Astrocyte (in vitro differentiated cells and primary cell): ENCODE measurements around the gene LANCL1. TPM values are rescaled to one million over a fixed set of nuclear protein-coding genes. Genes with fewer than 3 reads are reported as not detected.
"Not testable (repeated sequence)": the region's sequence is repeated elsewhere in the genome, so short reads cannot be mapped to it uniquely, and the experiment has no call there.

Experiments used
- DNase-seq: peaks from one replicate; pipeline ENCODE4 v3.0.0-alpha.2; 2010; ENCODE audit warnings: low read depth
- FAIRE-seq: peaks from 2 replicates; lab custom pipeline; 2011; peaks lifted over from hg19 to GRCh38; lab: Jason Lieb, UNC
- H2AFZ ChIP-seq: 2 replicates; pipeline ENCODE4 v1.6.0; 2012; ENCODE audit warnings: low read depth, low read length, inconsistent platforms
- H3K27ac ChIP-seq: 2 replicates; pipeline ENCODE4 v1.5.1; 2011; ENCODE audit warnings: low read depth, low read length, inconsistent platforms
- H3K27me3 ChIP-seq: 2 replicates; pipeline ENCODE4 v1.6.0; 2011; ENCODE audit warnings: low read length, inconsistent platforms; ENCODE audit not compliant: insufficient read depth
- H3K36me3 ChIP-seq: 2 replicates; pipeline ENCODE4 v1.5.1; 2011; ENCODE audit warnings: low read length, inconsistent platforms; ENCODE audit not compliant: insufficient read depth
- H3K4me1 ChIP-seq: 2 replicates; pipeline ENCODE4 v1.5.1; 2011; ENCODE audit warnings: low read length, inconsistent platforms; ENCODE audit not compliant: insufficient read depth
- H3K4me2 ChIP-seq: 2 replicates; pipeline ENCODE4 v1.6.0; 2012; ENCODE audit warnings: low read length, inconsistent platforms
- H3K4me3 ChIP-seq: 2 replicates; pipeline ENCODE4 v1.5.1; 2011; ENCODE audit warnings: low read depth, mild to moderate bottlenecking, low read length, inconsistent platforms; ENCODE audit not compliant: insufficient read depth
- H3K79me2 ChIP-seq: 2 replicates; pipeline ENCODE4 v1.6.0; 2012; ENCODE audit warnings: mild to moderate bottlenecking, low read length, inconsistent platforms; ENCODE audit not compliant: insufficient read depth
- H3K9ac ChIP-seq: 2 replicates; pipeline ENCODE4 v1.6.0; 2012; ENCODE audit warnings: mild to moderate bottlenecking, low read length, inconsistent platforms
- H3K9me3 ChIP-seq: 2 replicates; pipeline ENCODE4 v1.5.1; 2012; ENCODE audit warnings: low read depth, mild to moderate bottlenecking, low read length, inconsistent platforms; ENCODE audit not compliant: insufficient read depth
- H4K20me1 ChIP-seq: 2 replicates; pipeline ENCODE4 v1.6.0; 2012; ENCODE audit warnings: low read length, inconsistent platforms; ENCODE audit not compliant: insufficient read depth
- H3K27ac Mint-ChIP-seq: one replicate; pipeline ENCODE4 v1.8.0; 2021; ENCODE audit warnings: mild to moderate bottlenecking, mixed read lengths; ENCODE audit not compliant: unreplicated experiment
- H3K27me3 Mint-ChIP-seq: one replicate; pipeline ENCODE4 v1.8.0; 2021; ENCODE audit warnings: low read depth, mixed read lengths; ENCODE audit not compliant: unreplicated experiment
- H3K36me3 Mint-ChIP-seq: one replicate; pipeline ENCODE4 v1.8.0; 2021; ENCODE audit warnings: low read depth, mixed read lengths; ENCODE audit not compliant: unreplicated experiment
- H3K4me1 Mint-ChIP-seq: one replicate; pipeline ENCODE4 v1.8.0; 2021; ENCODE audit warnings: low read depth, mixed read lengths; ENCODE audit not compliant: unreplicated experiment
- H3K4me3 Mint-ChIP-seq: one replicate; pipeline ENCODE4 v1.8.0; 2021; ENCODE audit warnings: mild to moderate bottlenecking, moderate library complexity, mixed read lengths; ENCODE audit not compliant: unreplicated experiment
- H3K9me3 Mint-ChIP-seq: one replicate; pipeline ENCODE4 v1.8.0; 2021; ENCODE audit warnings: mild to moderate bottlenecking, mixed read lengths; ENCODE audit not compliant: unreplicated experiment
- EZH2 ChIP-seq: IDR thresholded peaks from 2 replicates; pipeline ENCODE4 v1.6.1; 2012; ENCODE audit warnings: mild to moderate bottlenecking, low read length, inconsistent platforms; ENCODE audit not compliant: insufficient read depth
- total RNA-seq: library from RNA; stranded (reverse); gene quantifications from 2 replicates; pipeline ENCODE4 v1.2.1, GENCODE V29; 2021
- TF ChIP-seq, protein P1 (sequence below): IDR thresholded peaks from 2 replicates; pipeline ENCODE4 v1.5.1; 2011; ENCODE audit warnings: low read depth, mild to moderate bottlenecking, inconsistent platforms, low read length, moderate library complexity; ENCODE audit not compliant: insufficient read depth

LANCL1 gene
- total RNA-seq, 1 donor from 2014 or later = 38.3 TPM

DNA sequence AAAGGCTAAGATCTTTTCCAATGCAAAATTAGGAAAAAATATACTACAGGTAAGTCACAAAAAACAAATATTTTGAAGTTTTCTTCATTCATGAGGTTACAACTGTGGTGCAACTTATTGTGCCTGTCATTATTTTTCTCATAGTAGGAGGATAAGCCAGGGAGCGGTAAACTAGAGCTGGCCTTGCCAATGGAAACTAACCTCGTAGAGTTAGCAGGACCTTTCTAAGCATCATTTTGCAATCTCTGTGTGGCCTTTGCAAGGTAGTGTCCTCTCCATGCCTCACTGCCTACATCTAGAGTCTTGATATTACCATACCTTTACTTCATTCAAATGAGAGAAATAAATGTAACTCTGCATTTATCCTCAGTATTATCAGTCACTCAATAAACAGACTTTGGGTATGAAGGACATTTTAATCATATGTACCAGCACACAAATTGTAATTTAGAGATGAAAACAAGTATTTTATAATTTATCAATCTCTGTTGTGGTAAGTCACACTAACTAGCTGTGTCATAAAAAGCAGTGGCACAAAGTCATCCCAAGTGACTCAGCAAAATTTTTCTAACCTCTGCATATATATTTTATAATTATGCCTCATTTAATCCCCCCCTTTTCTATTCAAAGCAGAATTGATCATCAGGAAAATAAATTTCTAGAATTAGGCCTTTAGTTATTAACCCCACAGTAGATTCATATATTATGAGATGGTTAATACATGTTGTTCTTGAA, 47.0 kb downstream of the LANCL1 start:
- TF ChIP-seq EZH2 = no peak
- TF ChIP-seq, protein P1, sequence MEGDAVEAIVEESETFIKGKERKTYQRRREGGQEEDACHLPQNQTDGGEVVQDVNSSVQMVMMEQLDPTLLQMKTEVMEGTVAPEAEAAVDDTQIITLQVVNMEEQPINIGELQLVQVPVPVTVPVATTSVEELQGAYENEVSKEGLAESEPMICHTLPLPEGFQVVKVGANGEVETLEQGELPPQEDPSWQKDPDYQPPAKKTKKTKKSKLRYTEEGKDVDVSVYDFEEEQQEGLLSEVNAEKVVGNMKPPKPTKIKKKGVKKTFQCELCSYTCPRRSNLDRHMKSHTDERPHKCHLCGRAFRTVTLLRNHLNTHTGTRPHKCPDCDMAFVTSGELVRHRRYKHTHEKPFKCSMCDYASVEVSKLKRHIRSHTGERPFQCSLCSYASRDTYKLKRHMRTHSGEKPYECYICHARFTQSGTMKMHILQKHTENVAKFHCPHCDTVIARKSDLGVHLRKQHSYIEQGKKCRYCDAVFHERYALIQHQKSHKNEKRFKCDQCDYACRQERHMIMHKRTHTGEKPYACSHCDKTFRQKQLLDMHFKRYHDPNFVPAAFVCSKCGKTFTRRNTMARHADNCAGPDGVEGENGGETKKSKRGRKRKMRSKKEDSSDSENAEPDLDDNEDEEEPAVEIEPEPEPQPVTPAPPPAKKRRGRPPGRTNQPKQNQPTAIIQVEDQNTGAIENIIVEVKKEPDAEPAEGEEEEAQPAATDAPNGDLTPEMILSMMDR = no peak
- Mint-ChIP-seq H3K36me3 (peaks cover 25% of the 10 kb centered on the region), H3K9me3 (peaks cover 31% of the 10 kb centered on the region), H3K27me3 (no peaks in the 10 kb centered on the region), H3K4me3 (no peak overlapping the region), H3K4me1 (no peaks in the 10 kb centered on the region), H3K27ac (no peak overlapping the region)
- Histone ChIP-seq H2AFZ (no peak overlapping the region), H3K4me1 (no peaks in the 10 kb centered on the region), H3K27ac (no peak overlapping the region), H3K4me3 (no peak overlapping the region), H3K27me3 (no peaks in the 10 kb centered on the region), H3K36me3 (peaks cover 6% of the 10 kb centered on the region), H4K20me1 (no peaks in the 10 kb centered on the region), H3K9me3 (no peaks in the 10 kb centered on the region), H3K9ac (no peak overlapping the region), H3K79me2 (no peaks in the 10 kb centered on the region), H3K4me2 (no peak overlapping the region)
- DNase-seq = no peak
- FAIRE-seq = no peak

DNA sequence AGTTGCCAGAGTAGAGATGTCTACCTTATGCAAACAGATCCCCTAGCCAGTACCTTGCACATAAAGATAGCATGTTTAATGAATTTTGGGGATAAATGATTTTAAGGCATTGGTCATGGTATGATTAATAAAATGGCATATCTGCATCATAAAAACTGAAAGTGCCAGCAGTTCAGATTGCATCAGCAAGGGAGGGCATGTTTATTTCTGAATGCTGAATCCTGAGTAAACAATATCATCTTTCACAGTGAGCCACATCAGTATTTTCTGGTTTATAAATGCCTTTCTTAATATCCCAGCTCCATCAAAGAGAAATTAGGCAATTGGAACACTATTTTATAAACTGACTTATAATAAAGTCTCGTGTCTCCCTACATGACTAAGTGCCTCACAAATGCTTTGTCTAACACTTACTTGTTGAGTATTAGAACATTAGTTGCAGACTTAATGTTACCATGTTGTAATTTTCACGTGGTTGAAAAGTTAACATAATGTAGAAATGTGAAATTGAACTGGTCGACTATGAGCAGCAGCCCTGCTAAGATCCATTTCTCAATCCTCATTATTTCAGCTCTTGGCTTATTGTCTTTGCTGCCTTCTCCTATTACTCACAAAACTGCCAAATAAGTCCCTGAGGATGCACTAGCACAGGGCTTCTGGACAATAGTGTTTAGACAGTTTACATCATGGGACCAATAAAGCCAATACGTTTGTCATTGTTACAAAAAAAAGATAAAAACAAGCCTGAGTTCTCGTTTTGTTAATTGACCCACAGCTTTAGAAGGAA, 48.0 kb downstream of the LANCL1 start:
- Histone ChIP-seq H3K9me3 (no peaks in the 10 kb centered on the region), H3K36me3 (peaks cover 5% of the 10 kb centered on the region), H3K9ac (no peak overlapping the region), H3K27me3 (no peaks in the 10 kb centered on the region), H3K27ac (no peak overlapping the region), H3K4me3 (no peak overlapping the region), H3K79me2 (no peaks in the 10 kb centered on the region), H3K4me1 (no peaks in the 10 kb centered on the region), H2AFZ (no peak overlapping the region), H4K20me1 (no peaks in the 10 kb centered on the region), H3K4me2 (no peak overlapping the region)
- Mint-ChIP-seq H3K9me3 (peaks cover 34% of the 10 kb centered on the region), H3K4me3 (no peak overlapping the region), H3K36me3 (peaks cover 28% of the 10 kb centered on the region), H3K27me3 (no peaks in the 10 kb centered on the region), H3K4me1 (no peaks in the 10 kb centered on the region), H3K27ac (no peak overlapping the region)
- no peak for FAIRE-seq
- TF ChIP-seq EZH2 = no peak
- TF ChIP-seq, protein P1 = no peak
- no peak for DNase-seq

DNA sequence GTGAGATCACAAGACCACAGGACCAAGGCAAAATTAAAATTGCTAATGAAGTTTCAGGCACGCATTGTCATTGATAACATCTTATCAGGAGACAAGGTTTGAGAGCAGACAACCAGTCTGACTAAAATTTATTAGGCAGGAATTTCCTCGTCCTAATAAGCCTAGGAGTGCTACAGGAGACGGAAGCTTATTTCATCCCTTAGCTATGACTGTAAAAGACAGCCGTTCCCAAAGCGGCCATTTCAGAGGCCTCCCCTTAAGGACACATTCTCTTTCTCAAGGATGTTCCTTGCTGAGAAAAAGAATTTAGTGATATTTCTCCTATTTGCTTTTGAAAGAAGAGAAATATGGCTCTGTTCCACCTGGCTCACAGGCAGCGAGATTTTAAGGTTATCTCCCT, 49.2 kb downstream of the LANCL1 start:
- H3K9me3 ChIP-seq, FAIRE-seq, H3K4me3 ChIP-seq, H3K27ac ChIP-seq, H3K36me3 ChIP-seq, H3K27ac Mint-ChIP-seq, H3K4me2 ChIP-seq, DNase-seq, H3K9ac ChIP-seq, H3K79me2 ChIP-seq, H2AFZ ChIP-seq, H3K4me3 Mint-ChIP-seq, H3K4me1 Mint-ChIP-seq, H4K20me1 ChIP-seq, H3K4me1 ChIP-seq, H3K27me3 ChIP-seq, H3K27me3 Mint-ChIP-seq: not testable (repeated sequence)
- Mint-ChIP-seq H3K36me3 (peaks cover 28% of the 10 kb centered on the region), H3K9me3 (peaks cover 34% of the 10 kb centered on the region)
